ENCODE data around the gene LIPM.

Gene LIPM, protein sequence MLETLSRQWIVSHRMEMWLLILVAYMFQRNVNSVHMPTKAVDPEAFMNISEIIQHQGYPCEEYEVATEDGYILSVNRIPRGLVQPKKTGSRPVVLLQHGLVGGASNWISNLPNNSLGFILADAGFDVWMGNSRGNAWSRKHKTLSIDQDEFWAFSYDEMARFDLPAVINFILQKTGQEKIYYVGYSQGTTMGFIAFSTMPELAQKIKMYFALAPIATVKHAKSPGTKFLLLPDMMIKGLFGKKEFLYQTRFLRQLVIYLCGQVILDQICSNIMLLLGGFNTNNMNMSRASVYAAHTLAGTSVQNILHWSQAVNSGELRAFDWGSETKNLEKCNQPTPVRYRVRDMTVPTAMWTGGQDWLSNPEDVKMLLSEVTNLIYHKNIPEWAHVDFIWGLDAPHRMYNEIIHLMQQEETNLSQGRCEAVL

GRCh38 chr10:88802523-88803285 lies at the start of gene LIPM:
Gene LIPM (plus strand): TSS chr10:88802730. CDS start chr10:88802897, 167 bp downstream.
- no peak for DNase-seq (ENCODE audit: low spot score)

DNA sequence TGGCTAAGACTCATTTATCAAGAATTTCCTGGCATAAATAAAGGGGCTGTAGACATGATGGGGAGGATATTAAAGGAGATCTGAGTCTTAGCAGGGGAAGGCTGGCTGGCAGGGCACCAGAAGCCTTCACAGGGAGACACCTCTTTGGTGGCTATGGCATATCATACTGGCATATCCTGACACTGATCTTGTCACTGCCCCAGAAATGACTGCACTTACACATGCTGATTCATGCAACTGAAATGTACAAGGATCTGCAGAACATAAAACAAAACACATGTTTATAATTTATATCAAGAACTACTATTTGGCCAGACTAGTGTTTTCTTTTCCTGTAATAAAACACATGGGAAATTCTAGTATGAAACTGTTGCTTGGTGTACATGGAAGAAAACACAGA lies 48.2 kb upstream of the LIPM start:
- DNase-seq (ENCODE audit: low spot score): peak; percentile 21

GRCh38 chr10:88755753-88756152 lies 46.8 kb upstream of the LIPM start:
- no peak for DNase-seq (ENCODE audit: low spot score)

GRCh38 chr10:88756660-88757059 lies 45.9 kb upstream of the LIPM start:
- no peak for DNase-seq (ENCODE audit: low spot score)

DNA sequence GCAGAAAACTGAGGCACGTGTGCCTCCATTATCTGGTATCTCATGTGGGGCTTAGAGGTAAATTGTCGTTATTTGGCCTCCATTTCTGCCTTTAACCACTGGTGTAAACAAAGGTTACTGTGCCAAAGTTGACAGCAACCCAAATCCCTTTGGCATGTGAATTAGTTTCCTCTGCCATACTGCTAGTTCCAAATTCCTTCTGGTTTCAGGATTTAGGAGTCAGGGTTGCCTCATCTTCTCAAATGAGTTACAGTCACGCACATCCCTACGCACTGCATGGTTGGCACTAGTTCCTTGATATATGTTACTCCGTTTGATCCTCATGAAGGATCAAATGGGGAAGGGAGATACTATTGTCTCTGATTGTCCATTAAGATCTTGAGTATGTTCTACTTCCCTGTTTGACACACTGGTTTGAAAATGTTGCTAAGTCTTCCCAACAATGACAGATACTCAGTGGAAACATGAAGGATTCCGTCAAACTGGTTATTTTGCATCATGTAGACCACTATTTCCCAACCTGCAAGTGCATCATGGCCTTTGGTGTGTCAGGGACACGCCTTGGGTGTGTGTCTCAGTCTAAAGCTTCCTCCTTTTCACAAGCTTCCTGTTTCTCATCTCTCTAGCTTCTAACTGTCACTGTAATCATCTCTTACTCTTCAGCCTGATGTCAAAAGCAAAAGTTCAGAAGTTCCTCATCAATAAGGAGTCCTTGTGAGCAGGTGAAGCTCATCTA lies 43.0 kb upstream of the LIPM start, which contains the start of gene LIPN:
Gene LIPN, plus strand, starts transcription at position 655 of the 736 bp plus-strand sequence. CDS start 1,386 bp downstream, outside the sequence.
- DNase-seq (ENCODE audit: low spot score): no peak

- no peak for DNase-seq (ENCODE audit: low spot score)
These were observed 39.6 kb upstream of the LIPM start for GRCh38 chr10:88762906-88763305.

- DNase-seq (ENCODE audit: low spot score): no peak
These were observed 39.1 kb upstream of the LIPM start for GRCh38 chr10:88763441-88763840.

DNA sequence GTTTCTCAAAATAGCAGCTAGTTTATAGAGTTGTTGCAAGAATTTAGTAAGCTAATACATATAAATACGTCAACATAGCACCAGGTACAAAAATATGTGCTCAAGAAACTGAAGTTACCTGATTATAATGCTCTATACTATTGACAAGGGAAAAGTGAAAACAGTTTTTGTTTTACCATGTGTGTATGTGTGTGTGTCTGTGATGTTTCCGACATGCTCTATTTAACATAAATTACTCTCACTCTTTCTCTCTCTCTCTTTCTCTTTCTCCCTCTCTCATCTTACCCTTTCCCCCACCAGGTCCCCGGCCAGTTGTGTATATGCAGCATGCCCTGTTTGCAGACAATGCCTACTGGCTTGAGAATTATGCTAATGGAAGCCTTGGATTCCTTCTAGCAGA lies 38.4 kb upstream of the LIPM start:
- no peak for DNase-seq (ENCODE audit: low spot score)

- DNase-seq (ENCODE audit: low spot score): no peak
These were observed 36.7 kb upstream of the LIPM start for GRCh38 chr10:88765816-88766215.

DNA sequence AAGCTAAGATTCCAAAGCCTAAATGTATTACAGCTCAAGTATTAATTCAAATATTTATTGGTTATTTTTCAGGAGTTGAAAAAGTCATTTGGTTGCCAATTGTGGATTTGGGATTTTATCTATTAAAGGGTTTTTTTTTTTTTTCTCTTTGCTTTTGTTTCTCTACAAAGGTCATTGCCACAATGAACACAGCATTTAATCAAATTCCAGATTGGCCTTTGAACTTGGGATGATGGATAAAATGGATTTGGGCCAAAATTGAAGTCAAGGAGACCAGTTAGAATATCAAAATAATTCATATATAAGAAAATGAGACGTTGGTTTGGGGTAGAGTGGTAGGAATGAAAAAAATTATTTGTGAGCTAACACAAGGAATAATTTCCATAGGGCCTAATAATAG lies 33.1 kb upstream of the LIPM start:
- no peak for DNase-seq (ENCODE audit: low spot score)

GRCh38 chr10:88781206-88781605 lies 21.3 kb upstream of the LIPM start:
- DNase-seq (ENCODE audit: low spot score): no peak

DNA sequence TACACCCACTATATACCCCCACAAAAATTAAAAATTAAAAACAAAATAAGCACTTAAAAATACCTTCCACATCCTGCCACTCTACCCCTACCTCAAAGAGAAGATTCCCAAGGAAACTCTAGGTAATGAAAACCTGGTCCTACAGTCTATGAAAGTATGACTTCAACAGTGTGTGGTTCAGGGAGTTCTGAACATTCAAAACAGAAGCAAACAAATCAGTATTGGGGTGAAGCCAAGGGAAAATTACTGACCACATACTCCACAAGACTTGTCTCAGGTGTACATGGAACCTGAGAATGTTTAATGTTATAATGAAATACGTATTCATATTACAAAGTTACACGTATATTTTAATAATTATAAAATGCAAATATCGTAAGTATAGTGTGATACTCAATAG lies 20.3 kb upstream of the LIPM start:
- DNase-seq (ENCODE audit: low spot score): no peak

- no peak for DNase-seq (ENCODE audit: low spot score)
These were observed 18.8 kb upstream of the LIPM start for GRCh38 chr10:88783724-88784123.

DNA sequence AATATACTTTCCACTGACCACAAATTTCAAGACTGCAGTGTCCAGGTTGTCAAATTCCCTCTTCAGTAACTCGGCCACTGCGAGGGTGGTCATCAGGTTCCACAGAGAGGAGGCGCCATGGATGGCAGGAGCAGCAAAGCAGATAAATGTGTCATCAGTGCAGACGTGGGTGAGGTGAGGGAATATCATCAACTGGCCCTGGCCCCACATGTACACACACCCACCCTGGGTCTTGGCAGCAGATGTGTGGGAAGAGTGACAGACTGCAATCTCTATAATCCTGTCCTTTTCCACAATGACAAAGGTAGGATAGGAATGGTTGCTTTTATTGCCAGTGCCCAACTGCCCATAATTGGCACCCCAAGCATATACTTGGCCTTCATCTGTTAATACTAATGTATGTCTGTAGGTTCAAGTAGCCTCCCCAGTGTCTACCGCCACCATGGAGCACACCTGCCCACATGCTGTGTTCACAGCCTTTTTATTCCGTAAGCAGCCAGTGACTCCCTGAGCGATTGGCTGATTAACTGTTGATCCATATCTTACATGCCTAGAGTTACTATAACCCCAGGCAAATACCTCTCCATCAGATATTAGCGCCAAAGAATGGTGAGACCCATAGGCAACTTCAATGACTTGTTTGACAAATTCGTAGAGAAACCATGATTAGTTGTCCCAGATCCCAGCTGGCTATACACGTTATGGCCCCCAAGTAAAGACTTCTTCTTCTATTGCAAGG lies 16.3 kb upstream of the LIPM start:
- DNase-seq (ENCODE audit: low spot score): no peak

DNA sequence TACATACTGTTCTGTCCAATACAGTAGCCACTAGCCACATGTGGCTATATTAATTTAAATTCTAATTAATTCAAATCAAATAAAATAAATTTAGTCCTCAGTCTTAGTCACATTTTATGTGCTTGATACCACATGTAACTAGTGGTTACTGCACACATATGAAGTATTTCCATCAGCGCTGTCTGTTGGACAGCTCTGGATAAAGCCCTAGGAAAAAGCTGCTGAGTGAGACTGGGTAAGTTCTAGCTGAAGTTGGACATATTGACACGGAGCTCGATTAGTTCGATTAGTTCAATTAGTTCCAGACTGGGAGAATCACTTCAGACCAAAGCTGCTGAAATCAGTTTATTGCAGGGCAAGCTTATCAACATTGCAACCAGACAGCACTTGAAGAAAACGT lies 15.1 kb upstream of the LIPM start:
- no peak for DNase-seq (ENCODE audit: low spot score)

GRCh38 chr10:88788924-88789323 lies 13.6 kb upstream of the LIPM start:
- DNase-seq (ENCODE audit: low spot score): no peak

GRCh38 chr10:88791924-88792323 lies 10.6 kb upstream of the LIPM start:
- DNase-seq (ENCODE audit: low spot score): peak; percentile 16

GRCh38 chr10:88792661-88793060 lies 9.9 kb upstream of the LIPM start:
- no peak for DNase-seq (ENCODE audit: low spot score)

DNA sequence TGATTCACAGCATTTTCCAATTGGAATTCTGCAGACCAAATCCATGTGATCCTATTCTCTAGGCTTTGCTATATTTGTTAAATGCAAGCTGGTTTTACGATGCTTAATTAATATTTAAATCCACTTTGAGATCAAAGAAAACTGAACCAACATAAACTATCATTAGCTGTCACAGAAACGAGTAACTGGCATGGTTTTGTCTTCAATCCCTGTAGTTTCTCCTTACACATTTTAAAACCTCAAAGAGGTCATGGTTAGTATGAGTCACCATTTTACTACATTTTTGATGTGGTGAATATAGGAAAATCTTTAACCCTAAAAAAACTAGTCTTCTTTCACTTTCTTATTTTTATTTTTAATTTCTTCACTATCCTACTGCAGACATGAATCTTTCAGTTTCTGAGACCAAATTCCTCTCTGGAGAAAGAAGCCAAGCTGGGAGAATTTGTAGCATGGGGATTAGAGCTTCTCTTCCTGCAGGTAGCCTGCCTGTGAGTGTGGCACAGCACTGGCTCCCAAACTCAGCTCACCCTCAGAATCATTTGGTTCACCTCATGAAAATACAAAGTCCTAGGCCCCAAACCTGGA lies 8.7 kb upstream of the LIPM start:
- no peak for DNase-seq (ENCODE audit: low spot score)

DNA sequence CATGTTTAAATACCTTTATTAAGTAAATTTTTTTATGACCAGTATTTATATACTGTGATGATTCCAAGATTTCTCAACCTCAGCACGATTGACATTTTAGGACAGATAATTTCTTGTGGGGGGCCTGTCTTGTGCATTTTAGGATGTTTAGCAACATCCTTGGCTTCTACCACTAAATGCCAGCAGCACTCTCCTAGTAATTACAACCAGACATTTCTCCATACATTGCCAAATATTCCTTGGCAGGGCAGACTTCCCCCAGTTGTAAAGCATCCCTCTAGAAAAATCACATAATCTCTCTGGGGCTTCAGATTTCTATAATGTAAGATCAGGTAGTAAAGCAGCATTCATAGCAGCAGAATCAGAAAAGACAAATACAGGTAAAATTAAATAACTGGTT lies 7.8 kb upstream of the LIPM start:
- DNase-seq (ENCODE audit: low spot score): no peak
